Ascending aorta (tissue), 2 donors: ENCODE data around the gene SLC45A3. TPM values are rescaled to one million over a fixed set of nuclear protein-coding genes. Genes with fewer than 3 reads are reported as not detected.
A peak's percentile ranks its signal among the peaks of the same experiment; 100 is the strongest.
"Not testable (repeated sequence)": the region's sequence is repeated elsewhere in the genome, so short reads cannot be mapped to it uniquely, and the experiment has no call there.

ENCODE experiments used
- DNase-seq, 2 donors: peaks; one replicate each; pipeline ENCODE4 v3.0.0-alpha.2; 2019; ENCODE audit warnings: low spot score in 2 of 2
- H3K27ac ChIP-seq, 2 donors: fragments of 200-600 bp; sonication (generic); one replicate each; pipeline ENCODE4 v1.5.1; 2016 to 2017; ENCODE audit warnings: mild to moderate bottlenecking in 1 of 2
- H3K27me3 ChIP-seq: fragments of 200-600 bp; sonication (generic); one replicate; pipeline ENCODE4 v1.5.1; 2017
- H3K36me3 ChIP-seq, 2 donors: fragments of 200-600 bp; sonication (generic); one replicate each; pipeline ENCODE4 v1.5.1; 2016
- H3K4me1 ChIP-seq, 2 donors: fragments of 200-600 bp; sonication (generic); one replicate each; pipeline ENCODE4 v1.5.1; 2016 to 2017; ENCODE audit warnings: mild to moderate bottlenecking in 1 of 2
- H3K4me3 ChIP-seq, 2 donors: fragments of 200-600 bp; sonication (generic); one replicate each; pipeline ENCODE4 v1.5.1; 2016 to 2017; ENCODE audit warnings: mild to moderate bottlenecking in 1 of 2
- H3K9me3 ChIP-seq, 2 donors: fragments of 200-600 bp; sonication (generic); one replicate each; pipeline ENCODE4 v1.5.1; 2016
- CTCF ChIP-seq, 3 experiments: fragments of 200-600 bp in 2 of 3; fragments of 450-650 bp in 1 of 3; sonication (generic) in 2 of 3; IDR thresholded peaks; one replicate each; pipeline ENCODE4 v1.5.1; 2016 to 2019; ENCODE audit warnings: antibody characterized with exemption in 3 of 3, mild to moderate bottlenecking in 1 of 3, moderate library complexity in 1 of 3
- intact Hi-C: fragments of 100-400 bp; cut with DNase I; formaldehyde crosslinking; loops from one replicate; pipeline ENCODE4 v1.15.1; 2023
- total RNA-seq: library from RNA; depleted of rRNA; stranded (reverse); fragments of >200 nt; gene quantifications from one replicate; pipeline ENCODE4 v1.1.0, GENCODE V29; 2016

Gene SLC45A3
- total RNA-seq = 3.4 TPM

- H3K36me3 ChIP-seq = no peaks in the 10 kb centered on the region
- H3K4me3 ChIP-seq = peak within 1 kb of the TSS; percentile 76 to 86
- no peak for DNase-seq
- H3K27ac ChIP-seq = peak within 1 kb of the TSS; percentile 78 to 88
- TF ChIP-seq CTCF (IDR thresholded peaks at IDR 0.05) = no peak
- no peaks in the 10 kb centered on the region for H3K9me3 ChIP-seq
- no peaks in the 10 kb centered on the region for H3K27me3 ChIP-seq
- H3K4me1 ChIP-seq = peaks cover 0 to 21% of the 10 kb centered on the region in 2 donors
- intact Hi-C loops = loop anchor here (2.0 kb wide), 1 partner anchor 47 kb away; the partner anchor contains the start of gene ELK4
Measured at GRCh38 chr1:205680073-205680851, at the start of gene SLC45A3. SLC45A3 (minus strand) TSS chr1:205680509; CDS start chr1:205664656, 15,853 bp downstream.

GRCh38 chr1:205726619-205727125 lies 46.4 kb upstream of the SLC45A3 start:
- Histone ChIP-seq H3K36me3 (peaks cover 27 to 50% of the 10 kb centered on the region in 2 donors), H3K9me3 (no peaks in the 10 kb centered on the region), H3K4me3 (no peak overlapping the region), H3K27me3 (no peaks in the 10 kb centered on the region), H3K4me1 (no peaks in the 10 kb centered on the region), H3K27ac (no peak overlapping the region)
- no peak for TF ChIP-seq CTCF (IDR thresholded peaks at IDR 0.05)
- intact Hi-C loops = no loop called here
- DNase-seq = no peak

GRCh38 chr1:205725514-205725913 lies 45.2 kb upstream of the SLC45A3 start:
- Histone ChIP-seq H3K9me3 (no peaks in the 10 kb centered on the region), H3K4me1 (no peaks in the 10 kb centered on the region), H3K4me3 (no peak overlapping the region), H3K27ac (no peak overlapping the region), H3K36me3 (peaks cover 37 to 62% of the 10 kb centered on the region in 2 donors), H3K27me3 (no peaks in the 10 kb centered on the region)
- no peak for DNase-seq
- intact Hi-C loops = no loop called here
- no peak for TF ChIP-seq CTCF (IDR thresholded peaks at IDR 0.05)

GRCh38 chr1:205720740-205721139 lies 40.4 kb upstream of the SLC45A3 start:
- DNase-seq, H3K27me3 ChIP-seq, H3K9me3 ChIP-seq, H3K27ac ChIP-seq, intact Hi-C loops, H3K4me1 ChIP-seq, H3K4me3 ChIP-seq: not testable (repeated sequence)
- peaks cover 65 to 87% of the 10 kb centered on the region in 2 donors for H3K36me3 ChIP-seq

GRCh38 chr1:205719762-205720161 lies 39.5 kb upstream of the SLC45A3 start:
- no peaks in the 10 kb centered on the region for H3K27me3 ChIP-seq
- H3K4me1 ChIP-seq = no peaks in the 10 kb centered on the region
- H3K9me3 ChIP-seq = no peaks in the 10 kb centered on the region
- intact Hi-C loops = no loop called here
- TF ChIP-seq CTCF (IDR thresholded peaks at IDR 0.05) = no peak
- H3K27ac ChIP-seq = no peak overlapping the region
- no peak overlapping the region for H3K4me3 ChIP-seq
- H3K36me3 ChIP-seq = peaks cover 70 to 93% of the 10 kb centered on the region in 2 donors
- no peak for DNase-seq

GRCh38 chr1:205719015-205719414 lies 38.7 kb upstream of the SLC45A3 start:
- no peaks in the 10 kb centered on the region for H3K4me1 ChIP-seq
- intact Hi-C loops = no loop called here
- no peak for DNase-seq
- TF ChIP-seq CTCF (IDR thresholded peaks at IDR 0.05) = no peak
- H3K36me3 ChIP-seq = peaks cover 70 to 91% of the 10 kb centered on the region in 2 donors
- H3K27ac ChIP-seq = no peak overlapping the region
- no peaks in the 10 kb centered on the region for H3K27me3 ChIP-seq
- H3K4me3 ChIP-seq = no peak overlapping the region
- H3K9me3 ChIP-seq = no peaks in the 10 kb centered on the region
